GM23248 (cell line): ENCODE measurements around the gene TAOK1.

Experiments used
- EZH2 ChIP-seq: fragments of 200-600 bp; sonication (generic); IDR thresholded peaks from 2 replicates; pipeline ENCODE4 v1.6.1; 2018; ENCODE audit warnings: antibody characterized with exemption, mild to moderate bottlenecking; ENCODE audit not compliant: insufficient read depth, poor library complexity, severe bottlenecking
- EZH2phosphoT487 ChIP-seq: fragments of 200-600 bp; sonication (generic); IDR thresholded peaks from 2 replicates; pipeline ENCODE4 v1.6.1; 2018; ENCODE audit warnings: antibody characterized with exemption, moderate library complexity, mild to moderate bottlenecking, low read depth; ENCODE audit not compliant: insufficient read depth

DNA sequence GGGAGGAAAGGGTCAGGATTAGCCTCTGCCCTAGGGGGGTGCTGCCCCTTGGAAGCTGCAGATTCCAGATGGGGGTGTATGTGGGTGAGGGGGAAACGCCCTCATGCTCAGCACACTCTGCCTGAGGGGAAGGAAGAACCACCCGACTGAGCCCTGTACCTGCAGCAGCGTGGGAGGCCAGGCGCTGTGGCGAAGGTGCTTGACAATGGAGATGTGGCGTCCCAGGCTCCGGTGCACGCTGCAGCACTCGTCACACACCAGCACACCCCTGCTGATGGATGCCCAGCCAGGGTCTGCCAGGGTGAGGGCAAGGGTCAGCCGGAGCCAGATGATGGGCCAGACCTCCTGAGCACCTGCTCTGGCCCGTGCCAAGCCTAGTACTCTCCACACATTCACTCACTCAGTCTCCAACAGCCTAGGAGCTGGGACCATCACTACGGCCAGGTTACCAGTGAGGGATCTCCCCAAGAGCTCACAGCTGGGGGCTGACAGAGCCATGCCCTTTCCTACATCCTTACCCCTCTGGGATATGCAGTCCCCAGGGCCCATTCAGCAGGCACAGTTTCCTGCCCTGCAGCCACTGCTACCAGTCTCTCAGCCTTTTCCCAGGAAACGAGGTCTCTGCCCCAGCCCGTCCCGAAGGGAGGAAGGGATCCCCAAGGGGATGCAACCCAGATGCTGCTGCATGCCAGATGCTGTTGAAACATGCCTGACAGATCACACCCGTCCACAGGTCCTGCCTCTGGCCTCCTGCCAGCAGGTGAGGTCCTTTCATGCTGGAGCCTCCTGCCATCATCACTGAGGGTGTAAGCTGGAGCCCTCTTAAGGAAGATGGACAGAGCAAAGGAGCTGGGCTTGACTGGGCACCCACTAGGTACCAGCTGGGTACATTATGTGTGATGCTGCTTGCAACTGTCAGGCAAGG lies 193.4 kb downstream of the TAOK1 start:
- TF ChIP-seq EZH2phosphoT487, result no peak
- TF ChIP-seq EZH2, result no peak
